GM23338 (cell line): ENCODE data around the gene FKBP1A. TPM values are rescaled to one million over a fixed set of nuclear protein-coding genes. Genes with fewer than 3 reads are reported as not detected.
A peak's percentile ranks its signal among the peaks of the same experiment; 100 is the strongest.

ENCODE experiments used
- ATAC-seq: fragments of 200-7000 bp; cut with Tn5 transposase; 3 replicates; pipeline ENCODE4 v1.9.1; 2020
- DNase-seq: peaks from one replicate; pipeline ENCODE4 v3.0.0-alpha.2; 2015; ENCODE audit warnings: low spot score
- H2AFZ ChIP-seq: fragments of 200-600 bp; sonication (generic); 2 replicates; pipeline ENCODE4 v1.8.0; 2016; ENCODE audit warnings: antibody characterized with exemption, mild to moderate bottlenecking, moderate library complexity
- H3F3A ChIP-seq: fragments of 200-600 bp; sonication (generic); replicated peaks from 2 replicates; pipeline ENCODE4 v1.8.0; 2017; ENCODE audit warnings: antibody characterized with exemption, mixed run types, low read depth
- H3K27ac ChIP-seq: fragments of 200-600 bp; sonication (generic); 2 replicates; pipeline ENCODE4 v1.6.1; 2016; ENCODE audit warnings: low read depth
- H3K27me3 ChIP-seq: fragments of 200-600 bp; sonication (generic); 2 replicates; pipeline ENCODE4 v1.8.0; 2016; ENCODE audit warnings: mild to moderate bottlenecking, mixed run types, moderate library complexity; ENCODE audit not compliant: insufficient read depth
- H3K36me3 ChIP-seq: fragments of 200-600 bp; sonication (generic); 2 replicates; pipeline ENCODE4 v1.8.0; 2016; ENCODE audit warnings: mild to moderate bottlenecking; ENCODE audit not compliant: insufficient read depth
- H3K4me1 ChIP-seq: fragments of 200-600 bp; sonication (generic); 2 replicates; pipeline ENCODE4 v1.8.0; 2016; ENCODE audit warnings: mild to moderate bottlenecking, moderate library complexity; ENCODE audit not compliant: insufficient read depth
- H3K4me2 ChIP-seq: fragments of 200-600 bp; sonication (generic); 2 replicates; pipeline ENCODE4 v1.7.1; 2017; ENCODE audit warnings: mixed run types
- H3K4me3 ChIP-seq: fragments of 200-600 bp; sonication (generic); 2 replicates; pipeline ENCODE4 v1.6.1; 2016; ENCODE audit warnings: mixed run types
- H3K79me2 ChIP-seq: fragments of 200-600 bp; sonication (generic); replicated peaks from 2 replicates; pipeline ENCODE4 v1.8.0; 2017; ENCODE audit warnings: mild to moderate bottlenecking; ENCODE audit not compliant: insufficient read depth
- H3K9me2 ChIP-seq: fragments of 200-600 bp; sonication (generic); 2 replicates; pipeline ENCODE4 v1.8.0; 2017; ENCODE audit not compliant: insufficient read depth
- H4K20me1 ChIP-seq: fragments of 200-600 bp; sonication (generic); replicated peaks from 2 replicates; pipeline ENCODE4 v1.8.0; 2017; ENCODE audit warnings: mild to moderate bottlenecking; ENCODE audit not compliant: insufficient read depth
- H3K27ac Mint-ChIP-seq: 2 replicates; pipeline ENCODE4 v1.8.0; 2020; ENCODE audit warnings: inconsistent platforms, mild to moderate bottlenecking, moderate library complexity, mixed read lengths
- H3K27me3 Mint-ChIP-seq: 3 replicates; pipeline ENCODE4 v1.8.0; 2022; ENCODE audit warnings: low read depth, mild to moderate bottlenecking, moderate library complexity, mixed read lengths, inconsistent platforms; ENCODE audit not compliant: insufficient read depth, poor library complexity
- H3K36me3 Mint-ChIP-seq: 3 replicates; pipeline ENCODE4 v1.8.0; 2021; ENCODE audit warnings: low read depth, mild to moderate bottlenecking, inconsistent platforms, moderate library complexity, mixed read lengths
- H3K4me1 Mint-ChIP-seq: 3 replicates; pipeline ENCODE4 v1.8.0; 2020; ENCODE audit warnings: mild to moderate bottlenecking, inconsistent platforms, mixed read lengths
- H3K4me3 Mint-ChIP-seq: 3 replicates; pipeline ENCODE4 v1.8.0; 2021; ENCODE audit warnings: moderate library complexity, mild to moderate bottlenecking, inconsistent platforms, mixed read lengths
- H3K9me3 Mint-ChIP-seq: 3 replicates; pipeline ENCODE4 v1.8.0; 2020; ENCODE audit warnings: moderate library complexity, mild to moderate bottlenecking, inconsistent platforms, mixed read lengths
- CREB1 ChIP-seq: fragments of 250-450 bp; sonication (Bioruptor Pico); IDR thresholded peaks from 2 replicates; pipeline ENCODE4 v1.5.0; 2020; ENCODE audit warnings: low read depth, mild to moderate bottlenecking, moderate library complexity
- CTCF ChIP-seq, 2 experiments: fragments of 200-600 bp in 1 of 2; sonication (generic) in 1 of 2; conservative IDR thresholded peaks; 2 replicates each; pipeline versions ENCODE4 v1.5.1 to v1.6.1; 2016 to 2017; ENCODE audit warnings: antibody characterized with exemption in 2 of 2, low read depth in 2 of 2, mild to moderate bottlenecking in 2 of 2, moderate library complexity in 1 of 2
- ETS1 ChIP-seq: IDR thresholded peaks from 2 replicates; pipeline ENCODE4 v1.6.1; 2016; ENCODE audit warnings: antibody characterized with exemption
- EZH2phosphoT487 ChIP-seq: fragments of 200-600 bp; sonication (generic); IDR thresholded peaks from one replicate; pipeline ENCODE4 v1.8.1; 2018; ENCODE audit warnings: antibody characterized with exemption; ENCODE audit not compliant: unreplicated experiment
- JUNB ChIP-seq: IDR thresholded peaks from one replicate; pipeline ENCODE4 v1.6.1; 2016; ENCODE audit warnings: antibody characterized with exemption; ENCODE audit not compliant: unreplicated experiment
- NANOG ChIP-seq: IDR thresholded peaks from 2 replicates; pipeline ENCODE4 v1.6.1; 2016; ENCODE audit warnings: antibody characterized with exemption, borderline replicate concordance
- STAT1 ChIP-seq: IDR thresholded peaks from one replicate; pipeline ENCODE4 v1.6.1; 2016; ENCODE audit warnings: antibody characterized with exemption; ENCODE audit not compliant: unreplicated experiment
- ZNF114 ChIP-seq: fragments of 250-450 bp; sonication (Bioruptor Pico); IDR thresholded peaks from 2 replicates; pipeline ENCODE4 v1.5.0; 2020; ENCODE audit warnings: mild to moderate bottlenecking, moderate library complexity
- ZNF331 ChIP-seq: fragments of 250-450 bp; sonication (Bioruptor Pico); IDR thresholded peaks from 2 replicates; pipeline ENCODE4 v1.5.0; 2020; ENCODE audit warnings: low read depth, mild to moderate bottlenecking, moderate library complexity
- polyA plus RNA-seq: library from polyadenylated mRNA; unstranded; fragments of >200 nt; fragmentation: Nextera tagmentation; extraction: Ambion mirVana; gene quantifications from 2 replicates; pipeline ENCODE4 v1.2.1, GENCODE V29; 2016
- total RNA-seq: library from RNA; depleted of rRNA; stranded (reverse); fragments of >200 nt; shearing (Covaris generic); gene quantifications from 2 replicates; pipeline ENCODE4 v1.2.3, GENCODE V29; 2014
- TF ChIP-seq, protein P1 (sequence below): fragments of 250-450 bp; sonication (Bioruptor Pico); IDR thresholded peaks from 2 replicates; pipeline ENCODE4 v1.5.0; 2020; ENCODE audit warnings: mild to moderate bottlenecking, moderate library complexity

FKBP1A gene
- total and polyA plus RNA-seq, 2 experiments from 2014 or later = 171 to 350 TPM

DNA sequence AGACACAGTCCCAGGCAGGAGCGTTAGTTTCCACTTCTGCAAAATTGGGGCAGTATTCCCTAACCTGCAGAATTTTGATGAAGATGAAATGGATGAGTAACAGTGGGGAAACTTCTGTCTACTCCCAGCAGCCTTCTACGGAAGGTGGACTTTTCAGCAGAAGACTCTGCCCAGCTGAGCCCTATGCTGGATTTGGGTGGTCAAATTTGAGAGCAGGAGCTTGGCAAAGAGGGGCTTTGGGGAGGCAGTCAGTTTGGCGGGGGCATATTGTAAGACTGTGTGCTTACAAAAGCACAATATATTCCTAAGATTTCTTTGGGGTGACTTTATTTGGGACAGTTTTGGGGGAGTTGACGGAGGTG lies 58.5 kb downstream of the FKBP1A start (continued):
- TF ChIP-seq NANOG (no peak), JUNB (no peak), CTCF (conservative IDR thresholded peaks at IDR 0.05; ENCODE audit: low read depth in 2 of 2) (no peak), CREB1 (CRISPR knock-in tag) (no peak), STAT1 (no peak)

DNA sequence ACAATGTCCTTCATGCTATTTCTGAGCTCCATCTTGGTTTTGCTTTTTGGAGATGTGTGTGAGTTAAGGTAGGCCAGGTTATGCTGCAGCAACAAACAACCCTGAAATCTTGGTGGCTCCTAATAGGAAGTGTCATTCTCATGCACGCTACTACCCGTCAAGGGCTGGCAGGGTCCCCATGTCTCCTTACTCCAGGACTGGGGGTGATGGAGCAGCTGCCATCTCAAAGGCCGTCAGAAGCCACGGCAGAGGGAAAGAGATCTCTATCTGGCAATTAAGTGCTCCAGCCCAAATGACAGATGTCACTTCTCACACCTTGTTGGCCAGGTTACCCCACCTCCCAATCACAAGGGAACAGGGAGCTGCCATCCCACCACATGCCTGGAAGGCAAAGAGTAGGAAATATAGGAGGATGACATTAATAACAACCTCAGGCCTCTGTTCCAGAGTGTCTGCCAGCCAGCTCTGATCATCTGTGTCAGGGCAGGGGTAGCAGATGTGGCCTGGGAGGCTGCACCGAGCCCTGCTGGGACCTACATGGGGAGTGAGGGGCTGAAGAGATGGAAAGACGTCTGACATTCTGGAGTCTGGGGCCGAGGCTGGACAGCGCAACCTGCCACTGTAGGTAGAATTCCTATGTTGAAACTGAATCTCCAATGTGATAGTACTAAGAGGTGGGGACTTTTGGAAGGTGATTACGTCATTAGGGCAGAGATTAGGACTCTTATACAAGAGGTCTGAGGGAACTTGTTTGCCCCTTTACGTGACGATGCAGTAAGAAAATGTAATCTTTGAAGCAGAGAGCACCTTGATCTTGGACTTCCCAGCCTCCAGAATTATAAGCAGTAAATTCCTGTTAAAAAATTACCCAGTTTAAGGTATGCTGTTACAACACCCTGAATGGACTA lies 59.1 kb downstream of the FKBP1A start:
- Histone ChIP-seq H3K27me3 (no peaks in the 10 kb centered on the region), H3K36me3 (no peaks in the 10 kb centered on the region), H3K4me2 (no peak overlapping the region), H3K4me3 (no peak overlapping the region), H3K27ac (no peak overlapping the region), H4K20me1 (peaks cover 15% of the 10 kb centered on the region), H3K79me2 (peaks cover 10% of the 10 kb centered on the region), H3K9me2 (no peaks in the 10 kb centered on the region), H3F3A (no peaks in the 10 kb centered on the region), H2AFZ (no peak overlapping the region), H3K4me1 (no peaks in the 10 kb centered on the region)
- DNase-seq (no peak), ATAC-seq (no peak)
- Mint-ChIP-seq H3K27ac (peak overlapping the region; percentile 24; the same call in 1 of the 2 replicates), H3K27me3 (peaks cover 8% of the 10 kb centered on the region), H3K36me3 (peaks cover 23% of the 10 kb centered on the region; the same call in 2 of the 3 replicates), H3K4me3 (no peak overlapping the region), H3K9me3 (no peaks in the 10 kb centered on the region), H3K4me1 (peaks cover 15% of the 10 kb centered on the region)
- TF ChIP-seq ETS1 = no peak
- no peak for TF ChIP-seq ZNF114
- TF ChIP-seq EZH2phosphoT487 = no peak
- TF ChIP-seq NANOG = no peak
- TF ChIP-seq JUNB = no peak
- TF ChIP-seq ZNF331 (CRISPR knock-in tag) = no peak
- no peak for TF ChIP-seq STAT1
- TF ChIP-seq, protein P1, sequence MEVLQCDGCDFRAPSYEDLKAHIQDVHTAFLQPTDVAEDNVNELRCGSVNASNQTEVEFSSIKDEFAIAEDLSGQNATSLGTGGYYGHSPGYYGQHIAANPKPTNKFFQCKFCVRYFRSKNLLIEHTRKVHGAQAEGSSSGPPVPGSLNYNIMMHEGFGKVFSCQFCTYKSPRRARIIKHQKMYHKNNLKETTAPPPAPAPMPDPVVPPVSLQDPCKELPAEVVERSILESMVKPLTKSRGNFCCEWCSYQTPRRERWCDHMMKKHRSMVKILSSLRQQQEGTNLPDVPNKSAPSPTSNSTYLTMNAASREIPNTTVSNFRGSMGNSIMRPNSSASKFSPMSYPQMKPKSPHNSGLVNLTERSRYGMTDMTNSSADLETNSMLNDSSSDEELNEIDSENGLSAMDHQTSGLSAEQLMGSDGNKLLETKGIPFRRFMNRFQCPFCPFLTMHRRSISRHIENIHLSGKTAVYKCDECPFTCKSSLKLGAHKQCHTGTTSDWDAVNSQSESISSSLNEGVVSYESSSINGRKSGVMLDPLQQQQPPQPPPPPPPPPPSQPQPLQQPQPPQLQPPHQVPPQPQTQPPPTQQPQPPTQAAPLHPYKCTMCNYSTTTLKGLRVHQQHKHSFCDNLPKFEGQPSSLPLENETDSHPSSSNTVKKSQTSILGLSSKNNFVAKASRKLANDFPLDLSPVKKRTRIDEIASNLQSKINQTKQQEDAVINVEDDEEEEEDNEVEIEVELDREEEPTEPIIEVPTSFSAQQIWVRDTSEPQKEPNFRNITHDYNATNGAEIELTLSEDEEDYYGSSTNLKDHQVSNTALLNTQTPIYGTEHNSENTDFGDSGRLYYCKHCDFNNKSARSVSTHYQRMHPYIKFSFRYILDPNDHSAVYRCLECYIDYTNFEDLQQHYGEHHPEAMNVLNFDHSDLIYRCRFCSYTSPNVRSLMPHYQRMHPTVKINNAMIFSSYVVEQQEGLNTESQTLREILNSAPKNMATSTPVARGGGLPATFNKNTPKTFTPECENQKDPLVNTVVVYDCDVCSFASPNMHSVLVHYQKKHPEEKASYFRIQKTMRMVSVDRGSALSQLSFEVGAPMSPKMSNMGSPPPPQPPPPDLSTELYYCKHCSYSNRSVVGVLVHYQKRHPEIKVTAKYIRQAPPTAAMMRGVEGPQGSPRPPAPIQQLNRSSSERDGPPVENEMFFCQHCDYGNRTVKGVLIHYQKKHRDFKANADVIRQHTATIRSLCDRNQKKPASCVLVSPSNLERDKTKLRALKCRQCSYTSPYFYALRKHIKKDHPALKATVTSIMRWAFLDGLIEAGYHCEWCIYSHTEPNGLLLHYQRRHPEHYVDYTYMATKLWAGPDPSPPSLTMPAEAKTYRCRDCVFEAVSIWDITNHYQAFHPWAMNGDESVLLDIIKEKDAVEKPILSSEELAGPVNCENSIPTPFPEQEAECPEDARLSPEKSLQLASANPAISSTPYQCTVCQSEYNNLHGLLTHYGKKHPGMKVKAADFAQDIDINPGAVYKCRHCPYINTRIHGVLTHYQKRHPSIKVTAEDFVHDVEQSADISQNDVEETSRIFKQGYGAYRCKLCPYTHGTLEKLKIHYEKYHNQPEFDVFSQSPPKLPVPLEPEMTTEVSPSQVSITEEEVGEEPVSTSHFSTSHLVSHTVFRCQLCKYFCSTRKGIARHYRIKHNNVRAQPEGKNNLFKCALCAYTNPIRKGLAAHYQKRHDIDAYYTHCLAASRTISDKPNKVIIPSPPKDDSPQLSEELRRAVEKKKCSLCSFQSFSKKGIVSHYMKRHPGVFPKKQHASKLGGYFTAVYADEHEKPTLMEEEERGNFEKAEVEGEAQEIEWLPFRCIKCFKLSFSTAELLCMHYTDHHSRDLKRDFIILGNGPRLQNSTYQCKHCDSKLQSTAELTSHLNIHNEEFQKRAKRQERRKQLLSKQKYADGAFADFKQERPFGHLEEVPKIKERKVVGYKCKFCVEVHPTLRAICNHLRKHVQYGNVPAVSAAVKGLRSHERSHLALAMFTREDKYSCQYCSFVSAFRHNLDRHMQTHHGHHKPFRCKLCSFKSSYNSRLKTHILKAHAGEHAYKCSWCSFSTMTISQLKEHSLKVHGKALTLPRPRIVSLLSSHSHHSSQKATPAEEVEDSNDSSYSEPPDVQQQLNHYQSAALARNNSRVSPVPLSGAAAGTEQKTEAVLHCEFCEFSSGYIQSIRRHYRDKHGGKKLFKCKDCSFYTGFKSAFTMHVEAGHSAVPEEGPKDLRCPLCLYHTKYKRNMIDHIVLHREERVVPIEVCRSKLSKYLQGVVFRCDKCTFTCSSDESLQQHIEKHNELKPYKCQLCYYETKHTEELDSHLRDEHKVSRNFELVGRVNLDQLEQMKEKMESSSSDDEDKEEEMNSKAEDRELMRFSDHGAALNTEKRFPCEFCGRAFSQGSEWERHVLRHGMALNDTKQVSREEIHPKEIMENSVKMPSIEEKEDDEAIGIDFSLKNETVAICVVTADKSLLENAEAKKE (CRISPR knock-in tag) = no peak
